GM19025 (cell line): ENCODE measurements around the gene MOCS3.

ENCODE experiments used
- ATAC-seq: cut with Tn5 transposase; IDR thresholded peaks from one replicate; pipeline ENCODE4 v1.9.1; 2021; ENCODE audit warnings: mild to moderate bottlenecking, low read depth, moderate library complexity; ENCODE audit not compliant: unreplicated experiment

MOCS3 gene, protein sequence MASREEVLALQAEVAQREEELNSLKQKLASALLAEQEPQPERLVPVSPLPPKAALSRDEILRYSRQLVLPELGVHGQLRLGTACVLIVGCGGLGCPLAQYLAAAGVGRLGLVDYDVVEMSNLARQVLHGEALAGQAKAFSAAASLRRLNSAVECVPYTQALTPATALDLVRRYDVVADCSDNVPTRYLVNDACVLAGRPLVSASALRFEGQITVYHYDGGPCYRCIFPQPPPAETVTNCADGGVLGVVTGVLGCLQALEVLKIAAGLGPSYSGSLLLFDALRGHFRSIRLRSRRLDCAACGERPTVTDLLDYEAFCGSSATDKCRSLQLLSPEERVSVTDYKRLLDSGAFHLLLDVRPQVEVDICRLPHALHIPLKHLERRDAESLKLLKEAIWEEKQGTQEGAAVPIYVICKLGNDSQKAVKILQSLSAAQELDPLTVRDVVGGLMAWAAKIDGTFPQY

DNA sequence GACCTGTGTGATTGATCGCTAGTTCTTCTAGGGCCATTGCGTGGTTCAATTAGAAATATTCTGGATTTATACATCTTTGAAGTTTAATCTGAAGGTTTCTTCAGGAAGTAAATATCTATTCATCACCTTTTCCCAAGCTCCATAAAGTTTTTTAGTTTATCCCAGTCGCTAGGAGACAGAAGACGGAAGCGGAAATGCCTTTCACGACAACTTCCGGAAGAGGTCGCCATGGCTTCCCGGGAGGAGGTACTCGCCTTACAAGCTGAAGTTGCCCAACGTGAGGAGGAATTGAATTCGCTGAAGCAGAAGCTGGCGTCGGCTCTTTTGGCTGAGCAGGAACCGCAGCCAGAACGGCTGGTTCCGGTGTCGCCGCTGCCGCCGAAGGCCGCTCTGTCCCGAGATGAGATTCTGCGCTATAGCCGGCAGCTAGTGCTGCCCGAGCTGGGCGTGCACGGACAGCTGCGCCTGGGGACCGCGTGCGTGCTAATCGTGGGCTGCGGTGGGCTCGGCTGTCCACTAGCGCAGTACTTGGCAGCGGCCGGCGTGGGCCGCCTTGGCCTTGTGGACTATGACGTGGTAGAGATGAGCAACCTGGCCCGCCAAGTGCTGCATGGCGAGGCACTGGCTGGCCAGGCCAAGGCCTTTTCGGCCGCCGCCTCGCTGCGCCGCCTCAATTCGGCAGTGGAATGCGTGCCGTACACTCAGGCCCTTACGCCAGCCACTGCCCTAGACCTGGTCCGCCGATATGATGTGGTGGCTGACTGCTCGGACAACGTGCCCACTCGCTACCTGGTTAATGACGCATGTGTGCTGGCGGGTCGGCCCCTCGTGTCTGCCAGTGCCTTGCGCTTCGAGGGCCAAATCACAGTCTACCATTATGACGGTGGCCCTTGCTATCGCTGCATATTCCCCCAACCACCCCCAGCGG lies at the start of gene MOCS3:
Gene MOCS3, plus strand, starts transcription at position 204 of the 928 bp plus-strand sequence. Its CDS starts 25 bp downstream, at position 229.
- peak; percentile 78 for ATAC-seq

DNA sequence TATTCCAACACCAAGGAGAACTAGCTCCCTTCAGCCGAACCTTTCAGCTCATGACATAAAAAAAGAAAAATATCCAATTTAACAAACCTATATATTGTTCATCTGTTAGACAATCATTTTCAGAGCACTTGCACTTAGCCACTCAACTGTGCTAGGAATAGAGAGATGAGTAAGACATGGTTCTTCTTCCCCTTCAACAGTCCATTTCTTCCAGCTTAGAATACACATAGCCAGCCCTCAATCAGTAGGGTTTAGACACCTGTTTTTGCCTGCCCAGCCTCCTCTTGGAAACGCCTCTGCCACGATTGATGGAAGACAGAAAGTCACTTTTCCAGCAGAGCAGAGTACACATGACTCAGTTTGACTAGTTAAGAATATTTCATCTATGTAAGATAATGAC lies 49.2 kb upstream of the MOCS3 start:
- ATAC-seq, result no peak

DNA sequence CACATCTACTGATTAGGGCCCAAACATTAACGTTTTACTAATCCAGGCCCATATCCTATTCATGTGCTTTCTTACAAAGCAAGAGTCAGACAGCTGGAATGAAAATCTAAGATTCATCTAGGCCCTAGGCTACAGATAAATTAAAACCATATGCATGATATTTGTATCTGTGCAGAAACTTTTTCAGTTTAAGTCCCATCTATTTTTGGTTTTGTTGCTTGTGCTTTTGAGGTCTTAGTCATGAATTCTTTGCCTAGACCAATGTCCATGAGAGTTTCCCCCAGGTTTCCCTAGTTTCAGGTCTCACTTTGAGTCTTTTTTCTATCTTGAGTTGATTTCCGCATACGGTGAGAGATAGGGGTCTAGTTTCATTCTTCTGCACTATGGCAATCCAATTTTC lies 47.6 kb upstream of the MOCS3 start:
- ATAC-seq, result no peak

DNA sequence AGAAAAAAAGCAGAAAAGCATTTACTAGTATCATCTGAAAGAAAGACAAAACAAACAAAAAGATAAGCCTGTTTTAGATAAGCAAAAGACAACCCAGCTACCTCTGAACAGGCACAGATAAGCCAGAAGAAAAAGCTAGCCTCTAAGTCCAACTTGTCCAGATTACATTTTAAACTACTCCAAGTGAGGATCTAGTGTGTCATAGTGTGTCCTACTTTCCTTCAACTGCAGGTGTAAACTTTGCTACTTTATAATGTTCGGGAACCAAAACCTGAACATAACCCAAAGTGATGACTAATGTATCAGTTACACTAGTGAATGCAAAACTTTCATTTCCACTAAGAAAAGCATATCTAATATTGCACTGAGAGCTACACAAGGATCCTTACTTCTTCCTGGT lies 46.9 kb upstream of the MOCS3 start:
- no peak for ATAC-seq

DNA sequence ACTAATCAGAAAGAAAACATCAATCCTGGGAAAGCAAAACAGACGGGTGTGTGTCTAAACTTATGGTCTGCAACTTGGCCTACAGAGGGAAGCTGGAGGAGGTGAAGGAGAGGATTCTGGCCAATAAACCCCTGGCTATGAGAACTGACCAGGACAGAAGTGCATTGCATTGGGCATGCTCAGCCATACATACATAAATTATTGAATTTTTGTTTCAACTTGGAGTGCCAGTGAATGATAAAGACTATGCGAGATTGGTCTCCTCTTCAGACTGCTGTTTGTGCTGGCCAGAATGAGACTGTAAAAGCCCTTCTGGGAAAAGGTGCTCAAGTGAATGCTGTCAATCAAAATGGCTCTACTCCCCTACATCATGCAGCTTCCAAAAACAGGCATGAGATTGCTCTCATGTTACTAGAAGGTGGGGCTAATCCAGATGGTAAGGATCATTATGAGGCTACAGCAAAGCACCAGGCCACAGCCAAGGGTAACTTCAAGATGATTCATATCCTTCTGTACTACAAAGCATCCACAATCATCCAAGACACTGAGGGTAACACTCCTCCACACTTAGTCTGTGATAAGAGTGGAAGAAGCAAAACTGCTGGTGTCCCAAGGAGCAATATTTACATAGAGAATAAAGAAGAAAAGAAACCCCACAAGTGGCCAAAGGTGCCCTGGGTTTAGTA lies 44.8 kb upstream of the MOCS3 start:
- no peak for ATAC-seq

DNA sequence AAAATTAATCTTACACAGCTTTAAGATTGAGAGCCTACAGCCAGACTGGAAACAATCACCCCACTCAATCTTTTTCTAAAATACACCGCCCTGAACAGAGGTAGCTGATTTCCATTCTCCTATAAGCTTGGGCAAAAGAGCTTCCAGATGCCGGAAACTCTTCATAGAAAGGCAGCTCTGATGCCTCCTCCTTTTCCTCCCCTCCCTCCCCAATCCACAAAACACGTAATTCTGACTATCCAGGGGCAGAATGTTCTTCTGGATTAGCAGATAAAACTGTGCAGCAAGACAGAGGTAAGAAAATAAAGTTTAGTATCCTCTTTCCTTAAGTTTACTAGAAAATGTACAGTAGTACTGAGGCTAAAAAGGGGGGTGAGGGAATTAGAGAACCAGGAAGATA lies 43.2 kb upstream of the MOCS3 start:
- ATAC-seq, result no peak

DNA sequence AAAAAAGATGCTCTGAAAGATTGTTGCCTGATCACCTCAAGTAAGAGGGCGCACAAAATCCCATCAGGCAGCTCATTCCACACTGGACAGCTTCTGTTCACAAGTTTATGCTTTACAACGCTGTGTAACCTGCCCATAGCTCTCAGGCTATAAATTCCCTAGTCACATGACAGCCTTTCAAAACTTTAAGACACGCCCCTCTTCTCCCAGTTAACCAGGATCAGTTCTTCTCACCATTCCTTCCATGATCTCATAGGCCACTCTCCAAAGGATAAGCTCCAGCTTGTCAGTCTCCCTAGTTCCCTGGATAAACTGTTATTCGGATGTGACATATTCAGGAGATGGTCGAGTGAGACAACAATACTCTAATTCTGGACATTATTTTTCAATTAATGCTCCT lies 42.4 kb upstream of the MOCS3 start:
- no peak for ATAC-seq

DNA sequence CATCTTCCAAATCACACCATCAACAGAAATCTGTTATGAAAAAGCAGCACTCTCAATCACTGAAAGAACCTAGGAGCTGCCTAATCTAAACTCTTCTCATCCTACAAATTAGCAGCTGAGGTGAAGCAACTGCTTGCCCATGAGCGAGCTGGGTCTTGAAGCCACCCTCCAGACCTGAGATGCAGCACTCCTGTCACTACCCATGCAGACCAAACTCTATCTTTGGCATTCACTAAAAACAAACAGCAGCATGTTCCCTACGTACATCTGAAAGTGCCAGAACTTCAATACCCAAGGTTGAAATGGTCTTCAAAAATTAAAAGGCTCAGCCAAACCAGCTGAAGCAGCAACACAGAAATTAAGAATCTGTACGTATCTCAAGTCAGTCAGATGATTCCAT lies 41.7 kb upstream of the MOCS3 start:
- no peak for ATAC-seq

DNA sequence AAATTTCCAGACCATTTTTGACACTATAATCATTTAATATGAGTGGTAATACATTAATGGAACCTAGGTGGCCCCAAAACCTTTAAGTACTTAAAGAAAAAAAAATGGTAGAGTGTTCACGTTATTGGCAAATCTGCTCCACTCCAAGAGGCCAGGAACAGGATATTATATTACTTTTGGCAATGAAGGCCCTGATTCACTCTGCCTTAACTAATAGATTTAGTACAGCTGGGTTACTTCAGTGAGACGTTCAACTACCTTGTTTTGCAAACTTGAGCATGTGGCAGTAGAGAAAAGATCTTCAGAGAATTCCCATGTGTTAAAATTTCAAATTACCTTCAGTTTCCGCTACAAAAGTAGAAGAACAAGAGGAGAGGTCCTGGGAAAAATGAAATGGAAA lies 40.2 kb upstream of the MOCS3 start:
- no peak for ATAC-seq

DNA sequence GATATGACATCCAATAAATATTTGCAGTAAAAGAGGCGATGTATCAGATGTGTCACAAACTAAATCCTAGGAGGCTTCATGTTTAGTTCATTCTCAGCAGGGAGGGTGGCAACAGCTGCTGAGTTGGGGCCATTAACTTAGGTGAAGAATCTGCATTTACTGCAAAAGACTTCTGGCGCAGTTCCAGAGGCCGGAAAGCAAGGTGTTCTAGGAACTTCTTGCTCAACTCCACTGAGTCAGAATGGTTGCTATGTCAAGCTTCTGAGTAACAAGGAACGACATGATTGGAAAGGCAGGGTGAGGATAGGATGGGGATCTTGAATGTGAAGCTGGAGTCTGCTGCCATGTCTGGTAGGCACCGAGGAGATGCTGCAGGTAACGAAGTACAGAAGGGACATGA lies 39.1 kb upstream of the MOCS3 start:
- ATAC-seq, result no peak

DNA sequence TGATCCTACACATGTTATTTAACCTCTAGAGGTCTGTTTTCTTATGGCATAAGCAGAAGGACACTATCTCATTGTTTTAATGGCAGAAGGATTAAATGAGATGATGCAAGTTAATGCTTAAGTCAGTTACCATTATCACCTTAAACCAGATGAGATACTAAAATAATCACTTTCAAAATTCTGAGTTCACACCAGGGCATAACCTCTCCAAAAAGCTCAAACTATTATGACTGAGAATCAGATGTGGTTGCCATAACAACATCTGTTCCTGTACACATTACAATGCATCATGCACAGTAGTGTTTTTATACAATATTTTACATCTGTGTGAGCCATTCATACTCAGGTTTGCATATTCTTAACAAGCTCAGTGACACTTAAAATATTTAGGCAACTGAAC lies 37.6 kb upstream of the MOCS3 start:
- ATAC-seq, result no peak

DNA sequence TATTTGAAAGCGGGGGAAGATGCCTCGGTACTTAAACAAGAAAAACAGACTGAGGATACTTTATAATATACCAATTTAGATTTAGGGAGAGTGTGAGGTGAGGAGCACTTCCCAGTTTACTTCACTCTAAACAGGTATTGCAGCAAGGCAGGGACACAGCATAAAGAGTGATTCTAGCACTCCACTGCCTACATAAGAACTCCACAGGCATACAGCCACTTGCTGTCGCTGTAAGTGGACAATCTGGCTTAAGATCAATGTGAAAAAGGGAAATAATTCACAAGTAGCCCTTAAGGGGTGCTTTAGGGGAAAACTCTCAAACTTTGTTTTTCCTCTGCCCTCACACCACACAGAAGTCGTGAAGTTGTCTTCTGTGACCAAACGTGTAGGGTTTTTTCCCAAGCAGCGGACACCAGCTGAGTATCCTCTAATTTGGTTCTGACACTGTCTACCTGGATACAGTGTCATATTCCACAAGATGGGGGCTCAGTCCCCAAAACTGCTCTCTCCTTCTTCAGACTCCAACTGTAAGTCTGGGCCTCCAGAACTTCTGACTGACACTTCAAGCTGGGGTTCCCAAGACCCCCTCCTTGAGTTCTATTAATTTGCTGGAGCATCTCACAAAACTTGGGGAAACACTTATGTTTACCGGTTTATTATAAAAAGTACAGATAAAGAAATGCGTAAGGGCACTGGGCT lies 36.7 kb upstream of the MOCS3 start:
- no peak for ATAC-seq

DNA sequence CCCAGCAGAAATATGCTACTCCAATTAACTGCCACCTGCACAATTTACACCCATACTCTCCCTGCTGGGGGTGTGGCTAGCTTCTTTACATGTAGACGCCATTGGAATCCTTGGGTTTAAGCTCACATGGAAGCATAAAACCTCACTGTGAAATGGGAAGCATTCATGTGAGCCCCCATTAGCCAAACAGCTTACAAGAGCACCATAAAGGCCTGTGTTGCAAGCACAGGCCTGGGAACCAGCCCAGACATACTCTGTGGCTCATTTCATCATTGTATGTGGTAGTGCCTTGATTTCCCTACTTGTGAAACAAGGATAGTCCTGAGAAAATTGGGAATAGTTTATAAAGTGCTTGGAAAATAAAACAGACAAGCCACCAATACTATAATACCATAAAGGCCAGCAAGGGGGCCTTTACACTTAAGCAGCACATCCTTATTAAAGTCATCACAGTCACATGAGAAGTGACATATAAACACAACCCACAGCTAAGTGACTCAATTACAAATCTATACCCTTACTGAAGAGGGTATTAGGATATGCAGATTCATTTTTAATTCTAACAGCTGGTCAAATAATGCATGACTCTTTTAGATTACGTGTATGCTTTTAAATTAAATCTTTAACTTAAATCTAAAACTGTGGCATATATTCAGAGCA lies 34.2 kb upstream of the MOCS3 start:
- no peak for ATAC-seq

DNA sequence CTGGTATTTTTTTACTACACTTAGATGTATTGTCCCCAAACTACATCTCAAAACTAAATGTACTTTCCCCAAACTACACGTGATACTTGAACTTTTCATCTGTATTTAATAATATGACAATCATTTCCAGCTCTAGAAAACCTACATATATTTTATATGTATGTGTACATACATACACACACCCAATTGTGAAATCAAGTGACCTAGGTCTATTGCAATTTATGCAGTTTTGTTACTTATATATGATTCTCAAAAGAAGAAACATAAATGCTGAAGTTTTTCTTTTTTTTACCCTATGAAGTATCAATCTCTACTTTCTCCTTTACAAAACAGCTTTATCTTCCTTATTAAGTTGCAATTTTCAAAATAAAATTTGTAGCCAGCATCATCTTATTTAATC lies 32.1 kb upstream of the MOCS3 start:
- no peak for ATAC-seq

DNA sequence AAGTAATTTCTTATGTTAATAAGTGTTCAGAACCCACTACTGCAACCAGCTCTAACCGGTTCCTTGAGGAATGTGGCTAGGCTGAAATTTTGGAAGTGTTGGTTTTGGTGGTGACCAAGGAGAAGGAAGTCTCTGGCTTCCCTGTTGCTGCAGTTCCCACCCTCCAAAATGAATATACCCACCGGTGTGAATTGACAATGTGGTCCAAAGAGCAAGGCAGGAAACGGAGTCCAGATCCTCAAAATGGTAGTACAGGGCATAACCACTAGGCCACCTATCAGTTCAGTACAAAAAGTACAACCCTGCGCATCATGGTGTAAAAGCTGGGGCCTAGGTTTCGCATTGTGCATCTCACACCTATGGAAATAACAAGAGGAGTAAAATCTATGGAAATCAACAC lies 30.1 kb upstream of the MOCS3 start:
- no peak for ATAC-seq

DNA sequence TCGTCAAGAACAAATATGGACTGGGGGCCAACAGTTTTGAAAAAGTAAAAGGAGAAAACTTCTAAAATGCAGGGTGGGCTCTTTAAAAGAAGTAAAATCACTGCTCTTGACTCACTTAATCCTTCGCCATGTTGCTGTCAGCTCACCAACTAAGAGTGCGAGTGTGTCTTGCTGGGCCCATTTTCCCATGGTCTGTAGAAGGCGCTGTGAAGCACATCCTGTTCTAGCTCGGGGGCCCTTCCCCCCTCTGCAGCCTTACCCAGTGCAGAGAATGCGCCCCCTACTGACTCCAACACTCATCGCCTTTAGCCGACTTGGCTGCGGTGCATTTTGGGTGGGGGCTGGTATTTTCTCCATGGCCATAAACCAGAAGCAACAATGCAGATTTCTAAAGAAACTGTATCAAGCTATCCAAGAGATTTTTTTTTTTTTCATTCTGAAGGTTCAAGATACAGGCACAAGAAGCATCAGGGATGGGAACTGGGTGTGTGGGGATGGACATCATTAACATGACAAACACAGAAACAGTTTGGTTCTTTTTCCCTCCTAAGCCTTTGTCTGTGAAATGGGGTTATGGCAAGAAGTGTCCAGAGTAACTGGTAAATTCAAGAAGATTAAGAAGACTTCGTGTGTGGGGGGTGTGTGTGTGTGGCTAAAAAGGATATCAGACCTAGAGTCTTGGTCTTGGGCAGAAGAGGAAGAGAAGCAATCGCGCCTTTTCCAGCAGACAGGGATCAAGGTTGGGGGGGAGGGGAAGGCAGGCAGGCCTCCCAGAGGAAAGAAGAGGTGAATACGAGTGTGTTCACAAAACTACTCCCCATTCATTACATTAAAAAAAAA lies 29.1 kb upstream of the MOCS3 start:
- ATAC-seq, result peak; percentile 44

DNA sequence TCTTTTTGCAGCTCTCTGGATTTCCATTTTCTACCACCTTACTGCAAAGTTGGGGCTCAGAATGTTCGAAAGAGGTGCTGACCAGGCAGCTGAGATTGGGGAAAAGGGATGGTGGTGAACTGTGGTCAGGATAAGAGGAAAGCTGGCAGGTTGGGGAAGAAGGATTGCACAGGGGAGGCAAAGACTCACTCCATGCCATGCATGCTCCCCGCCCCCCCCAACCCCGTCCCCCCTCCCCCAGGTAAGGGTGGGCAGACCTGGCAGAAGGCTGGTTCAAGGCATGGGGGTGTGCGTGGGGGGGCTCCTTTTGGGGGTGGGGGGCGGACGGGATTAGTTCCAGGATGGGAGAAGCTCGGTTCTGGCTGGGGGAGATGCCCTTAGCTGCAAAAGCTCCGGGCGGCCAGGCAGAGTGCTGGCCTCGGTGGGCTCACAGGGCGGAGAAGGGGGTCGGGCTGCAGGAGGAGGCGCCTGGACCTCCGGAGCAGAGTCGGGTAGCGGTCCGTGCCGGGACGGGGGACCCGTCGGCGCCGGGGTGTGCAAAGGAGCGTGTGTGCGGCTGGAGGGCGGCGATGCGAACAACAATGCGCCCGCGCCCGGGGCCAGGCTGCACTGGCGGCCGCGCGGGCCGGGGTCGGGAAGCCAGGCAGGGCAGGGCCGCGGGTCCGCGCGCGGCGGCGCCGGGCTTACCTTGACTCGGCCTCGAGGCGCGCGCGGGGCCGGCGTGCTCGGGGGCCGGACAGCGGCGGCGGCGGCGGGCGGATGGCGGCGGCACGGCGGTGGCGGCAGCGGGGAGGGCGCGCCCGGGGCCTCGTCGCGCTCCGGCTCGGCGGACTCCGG lies 28.3 kb upstream of the MOCS3 start:
- peak; percentile 9 for ATAC-seq

DNA sequence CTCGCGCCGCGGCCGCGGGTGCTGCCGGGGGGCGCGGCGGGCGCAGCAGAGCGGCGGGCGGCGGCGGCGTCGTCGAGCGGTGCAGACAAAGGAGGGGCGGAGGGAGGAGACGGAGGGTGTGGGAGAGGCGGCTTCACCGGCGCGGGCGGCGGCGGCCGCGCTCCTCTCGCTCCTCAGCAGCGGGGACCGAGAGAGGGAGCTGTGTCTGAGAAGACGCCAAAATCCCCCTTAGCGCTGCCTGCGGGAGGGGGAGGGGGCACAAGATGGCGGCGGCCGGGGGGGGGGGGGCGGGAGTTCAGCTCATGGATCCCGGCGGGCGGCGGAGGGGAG lies 27.7 kb upstream of the MOCS3 start:
- peak; percentile 9 for ATAC-seq
